Caco-2 (cell line): ENCODE data around the gene PLCB1. TPM values are rescaled to one million over a fixed set of nuclear protein-coding genes. Genes with fewer than 3 reads are reported as not detected.

Experiments
- BruUV-seq: library from RNA; stranded (reverse); fragments of 400-500 nt; replicated peaks from 2 replicates; lab custom pipeline; 2021; lab: Mats Ljungman, UMichigan
- CTCF ChIA-PET: fragments of 300-600 bp; sonication (Branson Sonifier 250); formaldehyde crosslinking; loops from one replicate; lab custom pipeline; 2022; ENCODE audit warnings: antibody characterized with exemption; lab: Charles Lee
- POLR2A ChIA-PET: fragments of 300-600 bp; sonication (Branson Sonifier 250); formaldehyde crosslinking; loops from one replicate; lab custom pipeline; 2022; ENCODE audit warnings: antibody characterized with exemption; lab: Charles Lee
- DNase-seq, 2 experiments: peaks; one replicate each; pipeline versions ENCODE4 v3.0.0 to v3.0.0-alpha.2; 2020 to 2022
- H3K27me3 ChIP-seq: replicated peaks from 2 replicates; pipeline ENCODE4 v1.6.0; 2011; ENCODE audit warnings: low read length; ENCODE audit not compliant: control insufficient read depth, insufficient read depth
- H3K36me3 ChIP-seq: 2 replicates; pipeline ENCODE4 v1.5.1; 2011; ENCODE audit warnings: low read length; ENCODE audit not compliant: control insufficient read depth, insufficient read depth
- H3K4me1 ChIP-seq: fragments of 250-450 bp; sonication (Bioruptor Pico); 2 replicates; pipeline ENCODE4 v1.5.1; 2020; ENCODE audit warnings: mild to moderate bottlenecking
- H3K4me3 ChIP-seq: 2 replicates; pipeline ENCODE4 v1.5.1; 2011; ENCODE audit warnings: low read depth, mild to moderate bottlenecking, control low read depth, low read length
- H3K9me3 ChIP-seq: fragments of 250-450 bp; sonication (Bioruptor Pico); 2 replicates; pipeline ENCODE4 v1.5.1; 2020; ENCODE audit warnings: mild to moderate bottlenecking, moderate library complexity
- H3K27ac Mint-ChIP-seq: one replicate; pipeline ENCODE4 v1.8.0; 2022; ENCODE audit warnings: mixed read lengths; ENCODE audit not compliant: unreplicated experiment
- H3K27me3 Mint-ChIP-seq: one replicate; pipeline ENCODE4 v1.8.0; 2022; ENCODE audit warnings: mixed read lengths; ENCODE audit not compliant: insufficient read depth, unreplicated experiment
- H3K36me3 Mint-ChIP-seq: one replicate; pipeline ENCODE4 v1.8.0; 2022; ENCODE audit warnings: mild to moderate bottlenecking, mixed read lengths; ENCODE audit not compliant: insufficient read depth, unreplicated experiment
- H3K4me1 Mint-ChIP-seq: one replicate; pipeline ENCODE4 v1.8.0; 2022; ENCODE audit warnings: low read depth, mixed read lengths; ENCODE audit not compliant: unreplicated experiment
- H3K4me3 Mint-ChIP-seq: one replicate; pipeline ENCODE4 v1.8.0; 2022; ENCODE audit warnings: mild to moderate bottlenecking, moderate library complexity, mixed read lengths; ENCODE audit not compliant: unreplicated experiment
- H3K9me3 Mint-ChIP-seq: one replicate; pipeline ENCODE4 v1.8.0; 2022; ENCODE audit warnings: mixed read lengths; ENCODE audit not compliant: unreplicated experiment
- intact Hi-C: fragments of 100-400 bp; cut with micrococcal nuclease; formaldehyde crosslinking; loops from one replicate; pipeline ENCODE4 v1.10.0; 2022; ENCODE audit not compliant: unreplicated experiment
- total RNA-seq: library from RNA; stranded (reverse); gene quantifications from 2 replicates; pipeline ENCODE4 v1.2.3, GENCODE V29; 2022
- TF ChIP-seq, protein P1 (sequence below), 2 experiments: fragments of 200-600 bp in 1 of 2; IDR thresholded peaks; 1 replicate in 1 of 2; 2 replicates in 1 of 2; pipeline versions ENCODE4 v1.5.1 to v1.8.0; 2011 to 2022; ENCODE audit warnings: antibody characterized with exemption in 1 of 2, control low read depth in 1 of 2, inconsistent platforms in 1 of 2, low read depth in 1 of 2, low read length in 1 of 2, mild to moderate bottlenecking in 1 of 2, moderate library complexity in 1 of 2; ENCODE audit not compliant: insufficient read depth in 1 of 2, severe bottlenecking in 1 of 2, unreplicated experiment in 1 of 2

PLCB1 gene
- total RNA-seq, 1 experiment from 2014 or later, result 105 TPM

DNA sequence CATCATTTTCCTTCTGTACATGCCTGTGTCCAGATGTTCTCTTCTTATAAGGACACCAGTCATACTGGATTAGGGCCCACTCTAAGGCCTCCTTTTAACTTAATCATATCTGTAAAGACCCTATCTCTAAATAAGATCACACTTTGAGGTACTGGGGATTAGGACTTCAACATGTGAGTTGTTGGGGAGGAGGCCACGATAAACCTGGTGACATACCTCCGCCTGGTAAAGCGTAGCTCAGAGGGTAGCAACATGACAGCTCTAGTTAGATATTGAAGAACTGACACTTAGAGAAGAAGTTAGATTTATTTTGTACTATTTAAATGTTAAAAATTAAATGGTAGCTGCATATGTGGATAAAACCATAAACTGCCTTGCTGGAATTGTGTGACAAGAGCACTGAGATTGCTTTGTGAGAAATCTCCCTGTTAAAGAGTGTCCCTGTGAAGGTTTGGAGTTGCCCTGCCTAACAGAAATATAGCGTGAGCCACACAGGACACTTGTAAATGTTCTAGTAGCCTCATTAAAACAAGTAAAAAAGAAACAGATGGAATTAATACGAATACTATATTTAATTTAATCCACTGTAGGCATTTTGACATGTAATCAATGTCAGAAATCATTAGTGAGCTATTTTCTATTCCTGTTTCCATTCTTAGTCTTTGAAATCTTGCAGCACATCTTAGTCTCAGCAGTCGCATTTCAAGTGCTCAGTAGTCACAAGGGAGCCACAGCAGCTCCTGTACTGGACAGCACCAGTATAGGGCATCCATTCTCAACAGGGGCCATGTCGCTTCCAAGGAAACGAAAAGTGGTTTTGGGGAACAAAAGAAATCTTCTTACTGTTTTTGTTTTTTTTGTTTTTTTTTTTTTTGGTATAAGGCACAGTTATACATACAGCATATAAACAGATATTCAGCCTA, 13.4 kb downstream of the PLCB1 start:
- CTCF ChIA-PET, result no interaction called here
- BruUV-seq, result no TSS peak
- H3K9me3 ChIP-seq, result no peaks in the 10 kb centered on the region
- no peak for DNase-seq
- Mint-ChIP-seq H3K9me3 (no peaks in the 10 kb centered on the region), H3K4me3 (no peak overlapping the region), H3K36me3 (peaks cover 22% of the 10 kb centered on the region), H3K27ac (no peak overlapping the region), H3K27me3 (no peaks in the 10 kb centered on the region), H3K4me1 (peaks cover 20% of the 10 kb centered on the region)
- H3K36me3 ChIP-seq, result no peaks in the 10 kb centered on the region
- POLR2A ChIA-PET, result interaction anchor here (0.6 kb wide), 1 partner anchor 16 kb away, joined by 3 read pairs; no protein-coding TSS in a partner anchor
- no peak overlapping the region for H3K4me3 ChIP-seq
- intact Hi-C loops, result no loop called here
- H3K27me3 ChIP-seq, result no peaks in the 10 kb centered on the region
- TF ChIP-seq, protein P1, sequence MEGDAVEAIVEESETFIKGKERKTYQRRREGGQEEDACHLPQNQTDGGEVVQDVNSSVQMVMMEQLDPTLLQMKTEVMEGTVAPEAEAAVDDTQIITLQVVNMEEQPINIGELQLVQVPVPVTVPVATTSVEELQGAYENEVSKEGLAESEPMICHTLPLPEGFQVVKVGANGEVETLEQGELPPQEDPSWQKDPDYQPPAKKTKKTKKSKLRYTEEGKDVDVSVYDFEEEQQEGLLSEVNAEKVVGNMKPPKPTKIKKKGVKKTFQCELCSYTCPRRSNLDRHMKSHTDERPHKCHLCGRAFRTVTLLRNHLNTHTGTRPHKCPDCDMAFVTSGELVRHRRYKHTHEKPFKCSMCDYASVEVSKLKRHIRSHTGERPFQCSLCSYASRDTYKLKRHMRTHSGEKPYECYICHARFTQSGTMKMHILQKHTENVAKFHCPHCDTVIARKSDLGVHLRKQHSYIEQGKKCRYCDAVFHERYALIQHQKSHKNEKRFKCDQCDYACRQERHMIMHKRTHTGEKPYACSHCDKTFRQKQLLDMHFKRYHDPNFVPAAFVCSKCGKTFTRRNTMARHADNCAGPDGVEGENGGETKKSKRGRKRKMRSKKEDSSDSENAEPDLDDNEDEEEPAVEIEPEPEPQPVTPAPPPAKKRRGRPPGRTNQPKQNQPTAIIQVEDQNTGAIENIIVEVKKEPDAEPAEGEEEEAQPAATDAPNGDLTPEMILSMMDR (IDR thresholded peaks at IDR 0.05; ENCODE audit: insufficient read depth in 1 of 2, low read depth in 1 of 2, low read length in 1 of 2, severe bottlenecking in 1 of 2, unreplicated experiment in 1 of 2), result no peak
- 0 out of 2 replicates have a peak, but pooled peaks cover 3% of the 10 kb centered on the region for H3K4me1 ChIP-seq

GRCh38 chr20:8147476-8147875, 15.4 kb downstream of the PLCB1 start:
- CTCF ChIA-PET, result no interaction called here
- POLR2A ChIA-PET, result interaction anchor here (0.6 to 0.7 kb wide), 3 partner anchors 43 to 147 kb away, joined by 3 to 4 read pairs (median 3); no protein-coding TSS in a partner anchor
- Mint-ChIP-seq H3K4me1 (peaks cover 20% of the 10 kb centered on the region), H3K36me3 (peaks cover 19% of the 10 kb centered on the region), H3K9me3 (no peaks in the 10 kb centered on the region), H3K27ac (no peak overlapping the region), H3K4me3 (no peak overlapping the region), H3K27me3 (no peaks in the 10 kb centered on the region)
- TF ChIP-seq, protein P1 (IDR thresholded peaks at IDR 0.05; ENCODE audit: insufficient read depth in 1 of 2, low read depth in 1 of 2, low read length in 1 of 2, severe bottlenecking in 1 of 2, unreplicated experiment in 1 of 2), result no peak
- Histone ChIP-seq H3K4me1 (0 out of 2 replicates have a peak, but pooled peaks cover 3% of the 10 kb centered on the region), H3K9me3 (no peaks in the 10 kb centered on the region), H3K36me3 (no peaks in the 10 kb centered on the region), H3K27me3 (no peaks in the 10 kb centered on the region), H3K4me3 (no peak overlapping the region)
- BruUV-seq, result no TSS peak
- DNase-seq, result no peak
- intact Hi-C loops, result no loop called here

DNA sequence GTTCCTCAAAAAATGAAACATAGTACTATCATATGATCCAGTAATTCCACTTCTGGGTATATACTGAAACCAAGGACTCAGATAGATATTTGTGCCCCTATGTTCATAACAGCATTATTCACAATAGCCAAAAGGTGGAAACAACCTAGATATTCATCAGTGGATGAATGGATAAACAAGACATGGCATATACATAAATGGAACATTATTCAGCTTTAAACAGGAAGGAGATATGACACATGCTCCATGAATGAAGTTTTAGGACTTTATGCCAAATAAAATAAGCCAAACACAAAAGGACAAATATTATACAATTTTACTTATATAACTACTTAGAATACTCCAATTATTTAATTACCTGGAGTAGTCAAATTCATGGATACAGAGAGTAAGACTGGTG, 16.4 kb downstream of the PLCB1 start:
- Mint-ChIP-seq H3K27ac (no peak overlapping the region), H3K4me1 (peaks cover 20% of the 10 kb centered on the region), H3K36me3 (peaks cover 26% of the 10 kb centered on the region), H3K9me3 (no peaks in the 10 kb centered on the region), H3K4me3 (no peak overlapping the region), H3K27me3 (no peaks in the 10 kb centered on the region)
- TF ChIP-seq, protein P1 (IDR thresholded peaks at IDR 0.05; ENCODE audit: insufficient read depth in 1 of 2, low read depth in 1 of 2, low read length in 1 of 2, severe bottlenecking in 1 of 2, unreplicated experiment in 1 of 2), result no peak
- Histone ChIP-seq H3K4me3 (no peak overlapping the region), H3K4me1 (peaks cover 4% of the 10 kb centered on the region; the same call in 1 of the 2 replicates), H3K27me3 (no peaks in the 10 kb centered on the region), H3K36me3 (no peaks in the 10 kb centered on the region), H3K9me3 (no peaks in the 10 kb centered on the region)
- no TSS peak for BruUV-seq
- CTCF ChIA-PET, result no interaction called here
- intact Hi-C loops, result no loop called here
- POLR2A ChIA-PET, result no interaction called here
- DNase-seq, result no peak
